ENCODE measurements around the gene TUBGCP2.
"Not testable (repeated sequence)": the region's sequence is repeated elsewhere in the genome, so short reads cannot be mapped to it uniquely, and the experiment has no call there.

The TUBGCP2 gene

GRCh38 chr10:133266056-133266795 is 42.4 kb downstream of the TUBGCP2 start:
- ChIA-PET POLR2A (ENCODE audit: low non-redundant PET) (no interaction called here), CTCF (interaction anchor here (0.6 kb wide), 1 partner anchor 20 kb away, joined by 8 read pairs; no protein-coding TSS in a partner anchor)
- TF ChIP-seq CTCF (conservative IDR thresholded peaks at IDR 0.05; ENCODE audit: low read depth): no peak
- H3K27ac ChIP-seq: peak overlapping the region; percentile 49
- DNase-seq (ENCODE audit: low spot score): no peak

GRCh38 chr10:133265052-133265451 is 43.6 kb downstream of the TUBGCP2 start:
- POLR2A ChIA-PET (ENCODE audit: low non-redundant PET); CTCF ChIA-PET; H3K27ac ChIP-seq; DNase-seq (ENCODE audit: low spot score): not testable (repeated sequence)

GRCh38 chr10:133264461-133264860 is 44.2 kb downstream of the TUBGCP2 start:
- peak overlapping the region; percentile 89 for H3K27ac ChIP-seq
- POLR2A ChIA-PET (ENCODE audit: low non-redundant PET): interaction anchor here (0.7 kb wide), 1 partner anchor 157 kb away, joined by 3 read pairs; no protein-coding TSS in a partner anchor
- no peak for DNase-seq (ENCODE audit: low spot score)
- TF ChIP-seq CTCF (conservative IDR thresholded peaks at IDR 0.05; ENCODE audit: low read depth): no peak
- CTCF ChIA-PET: interaction anchor here (1.1 kb wide), 1 partner anchor 18 kb away, joined by 5 read pairs; no protein-coding TSS in a partner anchor

GRCh38 chr10:133263674-133264073 is 45.0 kb downstream of the TUBGCP2 start:
- CTCF ChIA-PET: interaction anchor here (0.6 to 1.1 kb wide), 2 partner anchors 17 to 37 kb away, joined by 3 to 5 read pairs; no protein-coding TSS in a partner anchor

GRCh38 chr10:133262696-133263095 is 46.0 kb downstream of the TUBGCP2 start:
- ChIA-PET CTCF (interaction anchor here (0.7 to 0.9 kb wide), 2 partner anchors 15 to 119 kb away, joined by 3 to 5 read pairs; no protein-coding TSS in a partner anchor), POLR2A (ENCODE audit: low non-redundant PET) (no interaction called here)
- TF ChIP-seq CTCF (conservative IDR thresholded peaks at IDR 0.05; ENCODE audit: low read depth): no peak
- DNase-seq (ENCODE audit: low spot score): peak; percentile 64
- H3K27ac ChIP-seq: peak overlapping the region; percentile 89

More at GRCh38 chr10:133263674-133264073, 45.0 kb downstream of the TUBGCP2 start:
- H3K27ac ChIP-seq: peak overlapping the region; percentile 89
- DNase-seq (ENCODE audit: low spot score): no peak
- TF ChIP-seq CTCF (conservative IDR thresholded peaks at IDR 0.05; ENCODE audit: low read depth): no peak
- POLR2A ChIA-PET (ENCODE audit: low non-redundant PET): interaction anchor here (0.6 to 0.7 kb wide), 2 partner anchors 90 to 158 kb away, joined by 3 read pairs; no protein-coding TSS in a partner anchor

GRCh38 chr10:133261726-133262325 is 46.8 kb downstream of the TUBGCP2 start:
- no peak for TF ChIP-seq CTCF (conservative IDR thresholded peaks at IDR 0.05; ENCODE audit: low read depth)
- POLR2A ChIA-PET (ENCODE audit: low non-redundant PET): interaction anchor here (1.0 to 1.6 kb wide), 2 partner anchors 13 to 16 kb away, joined by 5 read pairs; no protein-coding TSS in a partner anchor
- peak; percentile 90 for DNase-seq (ENCODE audit: low spot score)
- CTCF ChIA-PET: interaction anchor here (0.5 to 0.9 kb wide), 2 partner anchors 118 kb away, joined by 3 to 5 read pairs; no protein-coding TSS in a partner anchor
- peak overlapping the region; percentile 89 for H3K27ac ChIP-seq
